Measurements from ENCODE around the gene APOBEC3B.

GRCh38 chr22:39012533-39013511, 30.7 kb downstream of the APOBEC3B start:
- TF ChIP-seq CTCF (IDR thresholded peaks at IDR 0.05) (no peak), POLR2A (IDR thresholded peaks at IDR 0.05) (no peak)

All from esophagus squamous epithelium (tissue), 4 donors.